GM21528 (cell line): ENCODE results near the gene SPDYE4.

ENCODE experiments used
- ATAC-seq: cut with Tn5 transposase; IDR thresholded peaks from one replicate; pipeline ENCODE4 v1.9.1; 2021; ENCODE audit warnings: mild to moderate bottlenecking, moderate library complexity; ENCODE audit not compliant: unreplicated experiment, low FRiP score

The SPDYE4 gene

GRCh38 chr17:8741771-8742170 lies 16.6 kb downstream of the SPDYE4 start:
- ATAC-seq = no peak

- no peak for ATAC-seq
These were observed 17.0 kb downstream of the SPDYE4 start for GRCh38 chr17:8741366-8741765.

- ATAC-seq = no peak
These were observed 17.9 kb downstream of the SPDYE4 start for GRCh38 chr17:8740486-8740885.

- ATAC-seq = no peak
These were observed 19.2 kb downstream of the SPDYE4 start for GRCh38 chr17:8739097-8739496.

GRCh38 chr17:8736796-8737195 lies 21.6 kb downstream of the SPDYE4 start:
- no peak for ATAC-seq

GRCh38 chr17:8736362-8736761 lies 22.0 kb downstream of the SPDYE4 start:
- ATAC-seq = no peak

GRCh38 chr17:8735336-8735939 lies 22.9 kb downstream of the SPDYE4 start:
- ATAC-seq = no peak

- ATAC-seq = no peak
These were observed 23.5 kb downstream of the SPDYE4 start for GRCh38 chr17:8734876-8735275.

- no peak for ATAC-seq
These were observed 25.8 kb downstream of the SPDYE4 start for GRCh38 chr17:8732406-8733085.

- ATAC-seq = no peak
These were observed 28.5 kb downstream of the SPDYE4 start for GRCh38 chr17:8729860-8730259.

- no peak for ATAC-seq
These were observed 28.9 kb downstream of the SPDYE4 start for GRCh38 chr17:8729421-8729820.

- ATAC-seq = no peak
These were observed 29.4 kb downstream of the SPDYE4 start for GRCh38 chr17:8728971-8729370.

- no peak for ATAC-seq
These were observed 30.0 kb downstream of the SPDYE4 start for GRCh38 chr17:8728251-8728938.

GRCh38 chr17:8726941-8727555 lies 31.3 kb downstream of the SPDYE4 start:
- ATAC-seq = no peak

GRCh38 chr17:8725881-8726876 lies 32.2 kb downstream of the SPDYE4 start:
- no peak for ATAC-seq

- ATAC-seq = no peak
These were observed 33.9 kb downstream of the SPDYE4 start for GRCh38 chr17:8724451-8724850.

- no peak for ATAC-seq
These were observed 37.8 kb downstream of the SPDYE4 start for GRCh38 chr17:8720596-8720995.

- ATAC-seq = no peak
These were observed 38.8 kb downstream of the SPDYE4 start for GRCh38 chr17:8719291-8720246.

GRCh38 chr17:8718001-8718563 lies 40.3 kb downstream of the SPDYE4 start:
- no peak for ATAC-seq
